Measurements from ENCODE around the gene BLOC1S5.

GRCh38 chr6:7993399-7993798 is 70.8 kb downstream of the BLOC1S5 start:
- TF ChIP-seq SUZ12 (IDR thresholded peaks at IDR 0.05; ENCODE audit: extremely low read depth, insufficient read depth, insufficient read length) (no peak), YY1 (IDR thresholded peaks at IDR 0.05; ENCODE audit: insufficient read depth, insufficient read length) (no peak), ZNF274 (IDR thresholded peaks at IDR 0.05; ENCODE audit: low read depth, low read length) (no peak)

All from NT2/D1 (cell line).